ENCODE results near the gene CHRND. TPM values are rescaled to one million over a fixed set of nuclear protein-coding genes. Genes with fewer than 3 reads are reported as not detected.

CHRND gene
- total RNA-seq, 1 donor from 2014 or later = not detected

DNA sequence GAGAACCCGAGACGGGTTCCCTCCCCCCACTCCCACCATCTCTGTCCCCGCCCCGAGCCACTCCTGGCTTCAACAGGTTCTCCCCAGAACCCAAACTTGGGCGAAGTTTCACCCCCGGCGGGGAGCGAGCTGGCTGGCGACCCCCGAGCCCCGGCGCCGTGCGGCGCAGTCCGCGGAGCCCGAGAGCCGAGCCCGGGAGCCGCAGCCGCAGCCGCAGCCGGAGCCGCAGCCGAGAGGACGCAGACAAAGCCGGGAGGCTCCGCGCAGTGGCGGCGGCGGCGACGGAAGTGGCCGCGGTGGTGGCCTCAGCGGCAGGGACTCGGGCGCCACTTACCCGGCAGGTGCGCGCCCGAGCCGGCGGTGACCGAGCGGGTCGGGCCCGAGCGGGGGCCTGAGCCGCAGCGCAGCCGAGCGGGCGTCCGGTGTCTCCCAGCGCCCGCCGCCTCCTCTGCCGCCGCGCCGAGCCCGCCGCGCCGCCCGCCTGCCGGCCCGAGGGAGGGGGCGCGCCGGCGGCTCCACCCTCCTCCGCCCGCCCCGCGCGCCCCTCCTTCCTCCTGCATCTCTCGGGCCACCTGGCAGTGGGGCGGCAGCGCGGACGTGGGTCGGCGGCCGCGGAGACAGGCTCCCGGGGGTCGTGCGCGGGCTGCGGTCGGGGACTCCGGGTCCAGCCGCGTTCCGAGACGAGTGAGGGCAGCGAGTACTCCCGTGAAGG is 38.4 kb upstream of the CHRND start, which contains the start of gene ECEL1:
Gene ECEL1 (minus strand): TSS at position 450 of the 712 bp plus-strand sequence. CDS start 1,181 bp downstream, outside the sequence.
- no peaks in the 10 kb centered on the region for H3K36me3 ChIP-seq
- no peaks in the 10 kb centered on the region for H3K4me1 ChIP-seq
- no peaks in the 10 kb centered on the region for H3K9me3 ChIP-seq
- DNase-seq (ENCODE audit: low spot score in 2 of 2) = no peak
- H3K27me3 ChIP-seq = no peaks in the 10 kb centered on the region
- peak within 1 kb of the TSS; percentile 10 to 45 for H3K4me3 ChIP-seq
- intact Hi-C loops (cut with DNase I) = no loop called here
- no peak within 1 kb of the TSS for H3K27ac ChIP-seq
- TF ChIP-seq, protein P1, sequence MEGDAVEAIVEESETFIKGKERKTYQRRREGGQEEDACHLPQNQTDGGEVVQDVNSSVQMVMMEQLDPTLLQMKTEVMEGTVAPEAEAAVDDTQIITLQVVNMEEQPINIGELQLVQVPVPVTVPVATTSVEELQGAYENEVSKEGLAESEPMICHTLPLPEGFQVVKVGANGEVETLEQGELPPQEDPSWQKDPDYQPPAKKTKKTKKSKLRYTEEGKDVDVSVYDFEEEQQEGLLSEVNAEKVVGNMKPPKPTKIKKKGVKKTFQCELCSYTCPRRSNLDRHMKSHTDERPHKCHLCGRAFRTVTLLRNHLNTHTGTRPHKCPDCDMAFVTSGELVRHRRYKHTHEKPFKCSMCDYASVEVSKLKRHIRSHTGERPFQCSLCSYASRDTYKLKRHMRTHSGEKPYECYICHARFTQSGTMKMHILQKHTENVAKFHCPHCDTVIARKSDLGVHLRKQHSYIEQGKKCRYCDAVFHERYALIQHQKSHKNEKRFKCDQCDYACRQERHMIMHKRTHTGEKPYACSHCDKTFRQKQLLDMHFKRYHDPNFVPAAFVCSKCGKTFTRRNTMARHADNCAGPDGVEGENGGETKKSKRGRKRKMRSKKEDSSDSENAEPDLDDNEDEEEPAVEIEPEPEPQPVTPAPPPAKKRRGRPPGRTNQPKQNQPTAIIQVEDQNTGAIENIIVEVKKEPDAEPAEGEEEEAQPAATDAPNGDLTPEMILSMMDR (IDR thresholded peaks at IDR 0.05) = no peak

DNA sequence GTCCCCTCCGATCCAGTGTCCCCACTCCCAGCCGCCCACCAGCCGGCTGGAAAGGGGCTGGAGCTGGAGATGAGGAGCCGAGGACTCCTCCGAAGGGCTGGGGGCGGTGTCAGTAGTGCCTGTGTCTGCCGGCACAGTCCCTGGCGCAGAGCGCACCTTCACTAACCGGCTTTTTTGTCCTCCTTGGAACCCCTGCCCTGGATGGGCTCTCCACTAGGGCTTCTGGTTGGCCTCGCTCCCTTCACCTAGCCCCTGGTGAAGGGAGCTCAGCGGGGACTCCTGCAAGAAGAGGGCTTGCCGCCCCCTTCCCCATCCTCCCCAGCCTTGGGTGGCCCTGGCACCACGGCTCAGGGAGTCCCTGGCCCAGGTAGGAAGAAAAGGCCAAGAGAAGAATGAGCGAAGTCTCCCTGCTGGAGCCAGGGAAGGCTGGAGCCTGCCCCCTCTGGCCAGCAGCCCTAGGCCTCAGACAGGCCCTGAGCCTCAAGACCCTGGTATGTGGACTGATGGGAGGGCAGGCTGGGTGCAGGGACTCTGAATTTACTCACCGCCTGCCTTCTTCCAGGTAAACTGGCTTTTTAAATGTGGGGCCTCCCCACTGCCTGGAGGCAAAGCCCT is 37.8 kb upstream of the CHRND start:
- TF ChIP-seq, protein P1 (IDR thresholded peaks at IDR 0.05) = no peak
- intact Hi-C loops (cut with DNase I) = no loop called here
- Histone ChIP-seq H3K27me3 (no peaks in the 10 kb centered on the region), H3K4me3 (no peak overlapping the region), H3K9me3 (no peaks in the 10 kb centered on the region), H3K27ac (no peak overlapping the region), H3K4me1 (no peaks in the 10 kb centered on the region), H3K36me3 (no peaks in the 10 kb centered on the region)
- no peak for DNase-seq (ENCODE audit: low spot score in 2 of 2)

DNA sequence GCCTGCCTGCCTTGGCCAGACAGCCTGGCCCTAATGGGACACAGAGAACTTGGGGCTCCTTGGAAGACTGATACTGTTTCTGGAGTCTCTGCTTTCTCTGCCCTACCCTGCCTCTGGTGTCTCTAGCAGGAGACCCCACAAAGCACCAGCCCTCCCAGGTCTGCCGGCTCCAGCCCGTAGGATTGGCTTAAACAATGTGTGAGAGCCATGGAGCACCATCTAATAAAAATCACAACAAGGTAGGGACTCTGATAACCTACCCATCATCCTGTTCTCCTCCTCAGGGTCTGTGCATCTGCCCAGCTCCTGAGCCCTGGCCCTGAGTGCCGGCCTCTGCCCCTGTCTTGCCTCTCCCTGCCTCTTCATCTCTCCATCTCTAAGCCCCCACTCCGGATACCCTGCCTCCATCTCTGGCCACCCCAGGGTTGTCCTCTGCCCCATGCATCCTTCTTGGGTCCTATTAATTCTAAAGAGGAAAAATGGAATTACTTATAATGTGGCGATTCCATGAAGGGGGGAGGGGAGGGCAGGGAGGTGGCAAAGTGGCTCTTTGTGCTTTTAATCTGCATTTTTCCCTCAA is 37.1 kb upstream of the CHRND start:
- Histone ChIP-seq H3K27me3 (no peaks in the 10 kb centered on the region), H3K4me1 (no peaks in the 10 kb centered on the region), H3K36me3 (no peaks in the 10 kb centered on the region), H3K4me3 (no peak overlapping the region), H3K27ac (no peak overlapping the region), H3K9me3 (no peaks in the 10 kb centered on the region)
- intact Hi-C loops (cut with DNase I) = no loop called here
- TF ChIP-seq, protein P1 (IDR thresholded peaks at IDR 0.05) = no peak
- no peak for DNase-seq (ENCODE audit: low spot score in 2 of 2)

DNA sequence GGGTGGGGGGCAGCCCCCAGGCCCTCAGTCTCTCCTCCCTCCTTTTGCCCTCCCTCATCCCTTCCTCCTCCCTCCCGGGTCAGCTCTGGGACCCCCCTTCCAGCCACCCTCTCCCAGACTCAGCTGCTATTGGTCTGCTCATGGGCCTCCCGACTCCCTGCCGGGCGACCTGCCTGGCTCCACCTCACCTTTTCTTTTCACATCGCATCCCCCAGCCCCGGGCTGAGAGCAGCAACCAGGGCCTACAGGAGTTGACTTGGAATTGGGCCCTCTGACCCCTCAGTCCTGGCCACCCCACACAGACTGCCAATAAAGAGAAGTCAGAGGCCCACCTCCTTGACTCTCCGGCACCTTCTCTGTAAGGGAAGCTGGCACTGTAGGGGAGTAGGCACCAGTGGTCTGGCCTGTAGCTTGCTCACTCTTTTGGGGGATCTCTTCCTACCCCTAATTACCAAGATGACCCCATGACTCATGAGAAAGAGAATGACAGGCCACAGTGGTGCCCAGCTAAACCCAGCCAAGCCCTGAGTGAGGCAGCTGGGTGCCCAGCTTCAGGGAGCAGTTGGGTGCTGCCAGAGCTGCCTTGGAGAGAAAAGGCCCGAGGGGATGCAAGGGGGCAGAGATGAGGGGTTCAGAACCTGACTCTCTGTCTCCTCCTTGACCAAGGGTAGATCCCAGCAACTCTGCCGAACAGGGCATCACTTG is 36.3 kb upstream of the CHRND start:
- intact Hi-C loops (cut with DNase I) = no loop called here
- no peaks in the 10 kb centered on the region for H3K36me3 ChIP-seq
- H3K27ac ChIP-seq = no peak overlapping the region
- TF ChIP-seq, protein P1 (IDR thresholded peaks at IDR 0.05) = no peak
- no peak overlapping the region for H3K4me3 ChIP-seq
- H3K27me3 ChIP-seq = no peaks in the 10 kb centered on the region
- H3K9me3 ChIP-seq = no peaks in the 10 kb centered on the region
- no peak for DNase-seq (ENCODE audit: low spot score in 2 of 2)
- H3K4me1 ChIP-seq = no peaks in the 10 kb centered on the region

DNA sequence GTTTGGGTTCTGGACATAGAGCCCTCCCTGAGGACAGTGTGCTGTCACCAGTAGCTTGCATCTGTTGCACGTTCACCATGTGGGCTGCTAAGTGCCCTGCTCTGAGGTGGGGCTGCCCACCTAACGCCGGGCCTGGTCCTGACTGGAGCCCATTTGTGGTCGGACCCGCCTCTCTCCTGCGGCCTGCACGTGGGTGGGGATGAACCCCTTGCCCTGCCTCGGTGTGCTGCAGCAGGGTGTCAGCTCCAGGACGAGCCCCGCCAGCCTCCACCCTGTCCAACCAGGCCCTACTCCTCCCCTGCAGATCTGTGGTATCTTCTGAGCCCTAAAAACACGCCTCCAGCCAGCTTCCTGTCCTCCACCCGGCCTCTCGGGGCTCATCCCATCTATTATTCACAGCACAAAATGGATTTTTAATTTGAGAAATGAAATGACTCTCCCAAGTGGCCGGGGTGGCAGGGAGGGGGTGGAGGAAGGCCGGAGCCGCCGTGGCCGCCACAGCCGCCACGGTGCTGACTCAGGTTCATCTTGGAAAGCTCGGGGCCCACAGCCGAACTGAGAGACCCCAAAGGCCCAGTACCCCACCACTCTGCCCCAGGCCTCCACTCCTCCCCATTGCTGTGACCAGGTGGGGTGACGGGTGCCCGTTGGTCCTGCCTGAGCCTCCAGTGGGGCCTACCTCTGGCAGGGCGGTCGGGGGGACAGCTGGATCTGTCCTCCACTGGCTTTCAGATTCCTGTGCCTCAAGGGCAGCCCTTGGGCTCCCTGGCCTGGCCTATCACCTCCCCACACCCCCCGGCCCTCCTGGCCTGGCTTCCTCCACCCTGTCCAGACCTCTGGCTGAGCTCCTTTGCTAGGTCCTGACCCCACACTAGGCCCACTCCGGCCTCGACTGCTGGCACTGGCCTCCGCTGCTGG is 35.5 kb upstream of the CHRND start:
- Histone ChIP-seq H3K36me3 (no peaks in the 10 kb centered on the region), H3K9me3 (no peaks in the 10 kb centered on the region), H3K4me3 (no peak overlapping the region), H3K27me3 (no peaks in the 10 kb centered on the region), H3K27ac (no peak overlapping the region), H3K4me1 (no peaks in the 10 kb centered on the region)
- DNase-seq (ENCODE audit: low spot score in 2 of 2) = no peak
- TF ChIP-seq, protein P1 (IDR thresholded peaks at IDR 0.05) = no peak
- intact Hi-C loops (cut with DNase I) = no loop called here

All from ascending aorta (tissue), 2 donors.